ENCODE data around the gene NRDC. TPM values are rescaled to one million over a fixed set of nuclear protein-coding genes. Genes with fewer than 3 reads are reported as not detected.
"Not testable (repeated sequence)": the region's sequence is repeated elsewhere in the genome, so short reads cannot be mapped to it uniquely, and the experiment has no call there.

Gene NRDC
- total RNA-seq, 3 donors from 2014 or later = 83.3 to 119 (median 91.4) TPM

DNA sequence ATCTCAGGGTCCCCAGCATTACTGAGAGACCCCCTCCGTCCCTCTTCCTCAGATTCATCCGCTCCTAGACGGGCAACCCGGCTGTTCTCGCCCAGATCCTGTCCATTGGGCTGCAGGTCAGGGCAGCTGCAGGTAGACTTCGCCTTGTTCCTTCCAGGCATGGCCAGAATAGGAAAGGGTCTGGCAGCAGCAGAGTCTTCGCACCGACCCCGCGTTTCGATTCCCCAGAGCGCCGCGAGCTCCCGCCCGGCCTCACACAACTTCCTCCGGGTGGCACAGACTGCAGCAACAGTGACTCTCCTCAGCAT, 265 bp downstream of the NRDC start:
- intact Hi-C loops (cut with DNase I, micrococcal nuclease) = no loop called here

DNA sequence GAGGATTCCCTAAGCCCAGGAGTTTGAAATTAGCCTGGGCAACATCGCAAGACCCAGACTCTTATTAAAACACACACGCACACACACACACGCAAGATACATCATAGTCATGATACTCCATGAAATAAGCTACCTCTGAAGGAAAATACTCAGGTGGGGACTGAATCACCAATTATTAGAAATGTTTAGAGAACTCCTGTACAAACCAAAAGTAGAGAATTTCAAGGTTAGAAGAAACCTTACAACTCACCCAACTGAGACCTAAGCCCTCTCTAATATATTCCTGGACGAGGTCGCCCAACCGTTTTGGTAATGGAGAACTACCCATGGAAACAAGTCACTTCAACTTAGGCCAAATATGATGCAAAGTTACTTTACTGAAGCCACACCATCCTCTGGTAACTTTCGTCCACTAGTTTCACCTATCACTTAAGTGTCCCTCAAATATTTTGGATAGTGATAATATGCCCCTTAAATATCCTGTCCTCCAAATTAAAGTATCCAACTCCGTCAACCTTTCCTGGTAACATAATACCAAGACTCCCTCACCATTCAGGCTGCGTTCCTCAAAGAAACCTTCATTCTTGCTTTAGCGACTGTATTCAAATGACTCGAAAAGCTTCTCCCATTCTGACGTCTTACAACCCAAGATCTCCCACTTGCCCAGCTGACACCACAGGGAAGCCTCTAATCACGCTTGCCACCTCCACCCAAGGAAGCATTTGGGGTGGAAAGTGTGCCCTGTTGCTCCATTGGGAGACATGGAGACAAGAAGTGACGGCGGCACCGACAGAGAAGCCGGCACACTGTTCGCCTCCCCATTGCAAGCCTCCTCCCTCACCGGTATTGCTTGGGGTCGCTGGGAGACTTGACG, 856 bp downstream of the NRDC start:
- ATAC-seq (peak; percentile 19), DNase-seq (peak in 2 of 3 donors; percentile 31 to 55)
- no peaks in the 10 kb centered on the region for H3K36me3 ChIP-seq (ENCODE audit: low read depth)
- intact Hi-C loops (cut with DNase I, micrococcal nuclease) = no loop called here
- no peaks in the 10 kb centered on the region for H3K9me3 ChIP-seq
- peak overlapping the region; percentile 93 for H3K4me3 ChIP-seq
- TF ChIP-seq, protein P1, sequence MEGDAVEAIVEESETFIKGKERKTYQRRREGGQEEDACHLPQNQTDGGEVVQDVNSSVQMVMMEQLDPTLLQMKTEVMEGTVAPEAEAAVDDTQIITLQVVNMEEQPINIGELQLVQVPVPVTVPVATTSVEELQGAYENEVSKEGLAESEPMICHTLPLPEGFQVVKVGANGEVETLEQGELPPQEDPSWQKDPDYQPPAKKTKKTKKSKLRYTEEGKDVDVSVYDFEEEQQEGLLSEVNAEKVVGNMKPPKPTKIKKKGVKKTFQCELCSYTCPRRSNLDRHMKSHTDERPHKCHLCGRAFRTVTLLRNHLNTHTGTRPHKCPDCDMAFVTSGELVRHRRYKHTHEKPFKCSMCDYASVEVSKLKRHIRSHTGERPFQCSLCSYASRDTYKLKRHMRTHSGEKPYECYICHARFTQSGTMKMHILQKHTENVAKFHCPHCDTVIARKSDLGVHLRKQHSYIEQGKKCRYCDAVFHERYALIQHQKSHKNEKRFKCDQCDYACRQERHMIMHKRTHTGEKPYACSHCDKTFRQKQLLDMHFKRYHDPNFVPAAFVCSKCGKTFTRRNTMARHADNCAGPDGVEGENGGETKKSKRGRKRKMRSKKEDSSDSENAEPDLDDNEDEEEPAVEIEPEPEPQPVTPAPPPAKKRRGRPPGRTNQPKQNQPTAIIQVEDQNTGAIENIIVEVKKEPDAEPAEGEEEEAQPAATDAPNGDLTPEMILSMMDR (IDR thresholded peaks at IDR 0.05) = no peak
- H3K4me1 ChIP-seq (ENCODE audit: low read depth) = peaks cover 34% of the 10 kb centered on the region

More for the DNA sequence above, 265 bp downstream of the NRDC start:
- Histone ChIP-seq H3K4me1 (ENCODE audit: low read depth) (peaks cover 34% of the 10 kb centered on the region), H3K36me3 (ENCODE audit: low read depth) (no peaks in the 10 kb centered on the region), H3K4me3 (peak overlapping the region; percentile 93), H3K9me3 (no peaks in the 10 kb centered on the region)
- DNase-seq = no peak
- TF ChIP-seq, protein P1 (IDR thresholded peaks at IDR 0.05) = no peak
- peak; percentile 21 for ATAC-seq

- Histone ChIP-seq H3K4me1 (ENCODE audit: low read depth) (peaks cover 34% of the 10 kb centered on the region), H3K4me3 (no peak overlapping the region)
- intact Hi-C loops (cut with DNase I, micrococcal nuclease) = no loop called here
Measured at GRCh38 chr1:51875836-51876235, 2.7 kb downstream of the NRDC start.

GRCh38 chr1:51875291-51875772, 3.2 kb downstream of the NRDC start:
- intact Hi-C loops (cut with DNase I, micrococcal nuclease) = no loop called here
- Histone ChIP-seq H3K4me3 (no peak overlapping the region), H3K4me1 (ENCODE audit: low read depth) (peaks cover 34% of the 10 kb centered on the region), H3K9me3 (no peaks in the 10 kb centered on the region), H3K36me3 (ENCODE audit: low read depth) (no peaks in the 10 kb centered on the region)
- no peak for DNase-seq
- no peak for ATAC-seq
- TF ChIP-seq, protein P1 (IDR thresholded peaks at IDR 0.05) = no peak

More at GRCh38 chr1:51875836-51876235, 2.7 kb downstream of the NRDC start:
- no peaks in the 10 kb centered on the region for H3K36me3 ChIP-seq (ENCODE audit: low read depth)
- H3K9me3 ChIP-seq = no peaks in the 10 kb centered on the region
- TF ChIP-seq, protein P1 (IDR thresholded peaks at IDR 0.05) = no peak
- ATAC-seq (no peak), DNase-seq (no peak)

- DNase-seq; H3K36me3 ChIP-seq (ENCODE audit: low read depth); H3K4me3 ChIP-seq; ATAC-seq; intact Hi-C loops (cut with DNase I, micrococcal nuclease); H3K9me3 ChIP-seq: not testable (repeated sequence)
- H3K4me1 ChIP-seq (ENCODE audit: low read depth) = peaks cover 34% of the 10 kb centered on the region
Measured at GRCh38 chr1:51873270-51873669, 5.3 kb downstream of the NRDC start.

- ATAC-seq = no peak
- no peak for DNase-seq
- TF ChIP-seq, protein P1 (IDR thresholded peaks at IDR 0.05) = no peak
- no peak overlapping the region for H3K4me3 ChIP-seq
- peaks cover 23% of the 10 kb centered on the region for H3K4me1 ChIP-seq (ENCODE audit: low read depth)
- no peaks in the 10 kb centered on the region for H3K9me3 ChIP-seq
- H3K36me3 ChIP-seq (ENCODE audit: low read depth) = no peaks in the 10 kb centered on the region
- intact Hi-C loops (cut with DNase I, micrococcal nuclease) = no loop called here
Measured at GRCh38 chr1:51871351-51871975, 7.1 kb downstream of the NRDC start.

Measured in mucosa of descending colon (tissue), 3 donors.